DOHH2 (cell line): ENCODE data around the gene FAM53A.

Experiments
- CTCF ChIP-seq: fragments of 200-600 bp; sonication (generic); IDR thresholded peaks from one replicate; pipeline ENCODE4 v1.5.1; 2014; ENCODE audit warnings: antibody characterized with exemption, mild to moderate bottlenecking, low read depth, low read length; ENCODE audit not compliant: poor library complexity, severe bottlenecking
- EZH2phosphoT487 ChIP-seq: fragments of 200-600 bp; sonication (generic); IDR thresholded peaks from 2 replicates; pipeline ENCODE4 v1.6.1; 2017; ENCODE audit warnings: borderline replicate concordance, mild to moderate bottlenecking, antibody characterized with exemption, low read length, moderate library complexity, mixed read lengths

GRCh38 chr4:1717129-1718094 is 33.3 kb upstream of the FAM53A start:
- no peak for TF ChIP-seq CTCF
- no peak for TF ChIP-seq EZH2phosphoT487
